OCI-LY3 (cell line): ENCODE data around the gene NAT8L.

ENCODE experiments used
- CTCF ChIP-seq: fragments of 200-600, 300-600 bp; sonication (generic); IDR thresholded peaks from 2 replicates; pipeline ENCODE4 v1.5.1; 2014; ENCODE audit warnings: antibody characterized with exemption, low read length, low read depth
- EZH2phosphoT487 ChIP-seq: fragments of 200-600 bp; shearing (Covaris generic); IDR thresholded peaks from 2 replicates; pipeline ENCODE4 v1.6.1; 2018; ENCODE audit warnings: antibody characterized with exemption, mixed run types, low read depth

DNA sequence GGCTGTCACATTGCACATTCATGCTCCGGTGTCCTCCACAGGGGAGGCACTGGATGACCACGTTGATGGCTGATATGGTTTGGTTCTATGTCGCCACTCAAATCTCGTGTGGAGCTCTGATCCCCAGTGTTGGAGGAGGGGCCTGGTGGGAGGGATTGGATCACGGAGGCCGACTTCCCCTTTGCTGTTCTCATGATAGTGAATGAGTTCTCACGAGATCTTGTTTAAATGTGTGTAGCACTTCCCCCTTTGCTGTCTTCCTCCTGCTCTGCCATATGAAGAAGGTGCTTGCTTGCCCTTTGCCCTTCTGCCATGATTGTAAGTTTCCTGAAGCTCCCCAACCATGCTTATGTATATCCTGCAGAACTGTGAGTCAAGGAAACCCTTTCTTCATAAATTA is 22.3 kb upstream of the NAT8L start:
- TF ChIP-seq CTCF (no peak), EZH2phosphoT487 (no peak)
